NOMO-1 treated with dmso at 0.1 percent for 144 hours (cell line): Measurements from ENCODE around the gene TMEM242.
"Not testable (repeated sequence)": the region's sequence is repeated elsewhere in the genome, so short reads cannot be mapped to it uniquely, and the experiment has no call there.

Experiments used
- DNase-seq: peaks from one replicate; lab custom pipeline; 2025; ENCODE audit not compliant: unreplicated experiment; lab: John Stamatoyannopoulos, UW

The TMEM242 gene

GRCh38 chr6:157325069-157325805, 1.9 kb upstream of the TMEM242 start:
- no peak for DNase-seq

GRCh38 chr6:157323966-157324300, 614 bp upstream of the TMEM242 start:
- DNase-seq: no peak

GRCh38 chr6:157322792-157323254, 496 bp downstream of the TMEM242 start:
- DNase-seq: no peak

GRCh38 chr6:157316871-157317814, 6.2 kb downstream of the TMEM242 start:
- DNase-seq: no peak

GRCh38 chr6:157314705-157315321, 8.5 kb downstream of the TMEM242 start:
- no peak for DNase-seq

GRCh38 chr6:157313531-157314467, 9.5 kb downstream of the TMEM242 start:
- DNase-seq: no peak

- DNase-seq: no peak
Observed at GRCh38 chr6:157312757-157313156, 10.6 kb downstream of the TMEM242 start.

GRCh38 chr6:157310693-157311092, 12.6 kb downstream of the TMEM242 start:
- not testable (repeated sequence) for DNase-seq

GRCh38 chr6:157307661-157308060, 15.7 kb downstream of the TMEM242 start:
- no peak for DNase-seq

GRCh38 chr6:157305670-157306653, 17.4 kb downstream of the TMEM242 start:
- no peak for DNase-seq

- DNase-seq: peak; percentile 52
Observed at GRCh38 chr6:157304899-157305663, 18.2 kb downstream of the TMEM242 start.

- no peak for DNase-seq
Observed at GRCh38 chr6:157302736-157303135, 20.6 kb downstream of the TMEM242 start.

GRCh38 chr6:157300436-157300835, 22.9 kb downstream of the TMEM242 start:
- DNase-seq: no peak

GRCh38 chr6:157300006-157300405, 23.3 kb downstream of the TMEM242 start:
- no peak for DNase-seq

- no peak for DNase-seq
Observed at GRCh38 chr6:157298216-157298724, 25.0 kb downstream of the TMEM242 start.

GRCh38 chr6:157294654-157295053, 28.7 kb downstream of the TMEM242 start:
- no peak for DNase-seq

GRCh38 chr6:157293780-157294179, 29.5 kb downstream of the TMEM242 start:
- no peak for DNase-seq

- DNase-seq: no peak
Observed at GRCh38 chr6:157292202-157292601, 31.1 kb downstream of the TMEM242 start.
